ENCODE results near the gene ZDHHC17.

ZDHHC17 gene

GRCh38 chr12:76804435-76804976 lies 40.6 kb downstream of the ZDHHC17 start:
- no peak overlapping the region for H3K27ac ChIP-seq (ENCODE audit: low read length)
- DNase-seq: no peak
- H3K4me3 ChIP-seq (ENCODE audit: low read length): no peak overlapping the region
- H3K27me3 ChIP-seq (replicated peaks; ENCODE audit: insufficient read depth, low read length): no peaks in the 10 kb centered on the region
- H2AFZ ChIP-seq (ENCODE audit: low read length): no peak overlapping the region
- peaks cover under 1% of the 10 kb centered on the region; the same call in 1 of the 2 replicates for H3K36me3 ChIP-seq (replicated peaks; ENCODE audit: insufficient read depth, low read length)
- H3K9me3 ChIP-seq (replicated peaks; ENCODE audit: insufficient read depth, low read length): no peaks in the 10 kb centered on the region
- H3K79me2 ChIP-seq (ENCODE audit: low read length): no peaks in the 10 kb centered on the region
- no peak overlapping the region for H3K4me2 ChIP-seq (ENCODE audit: low read depth, low read length)
- no peaks in the 10 kb centered on the region for H3F3A ChIP-seq (ENCODE audit: insufficient read depth, low read length)
- no peaks in the 10 kb centered on the region for H3K9me2 ChIP-seq (replicated peaks; ENCODE audit: insufficient read depth, low read length)
- H4K20me1 ChIP-seq (ENCODE audit: insufficient read depth, low read length): no peaks in the 10 kb centered on the region
- H3K9ac ChIP-seq (ENCODE audit: low read length): no peak overlapping the region
- 0 out of 2 replicates have a peak, but pooled peaks cover 5% of the 10 kb centered on the region for H3K4me1 ChIP-seq (ENCODE audit: low read length)
- no peak for TF ChIP-seq EZH2 (optimal IDR thresholded peaks at IDR 0.05; ENCODE audit: low read depth, low read length)
- no peak for TF ChIP-seq EZH2phosphoT487 (IDR thresholded peaks at IDR 0.05; ENCODE audit: low read length)
- TF ChIP-seq, protein P1, sequence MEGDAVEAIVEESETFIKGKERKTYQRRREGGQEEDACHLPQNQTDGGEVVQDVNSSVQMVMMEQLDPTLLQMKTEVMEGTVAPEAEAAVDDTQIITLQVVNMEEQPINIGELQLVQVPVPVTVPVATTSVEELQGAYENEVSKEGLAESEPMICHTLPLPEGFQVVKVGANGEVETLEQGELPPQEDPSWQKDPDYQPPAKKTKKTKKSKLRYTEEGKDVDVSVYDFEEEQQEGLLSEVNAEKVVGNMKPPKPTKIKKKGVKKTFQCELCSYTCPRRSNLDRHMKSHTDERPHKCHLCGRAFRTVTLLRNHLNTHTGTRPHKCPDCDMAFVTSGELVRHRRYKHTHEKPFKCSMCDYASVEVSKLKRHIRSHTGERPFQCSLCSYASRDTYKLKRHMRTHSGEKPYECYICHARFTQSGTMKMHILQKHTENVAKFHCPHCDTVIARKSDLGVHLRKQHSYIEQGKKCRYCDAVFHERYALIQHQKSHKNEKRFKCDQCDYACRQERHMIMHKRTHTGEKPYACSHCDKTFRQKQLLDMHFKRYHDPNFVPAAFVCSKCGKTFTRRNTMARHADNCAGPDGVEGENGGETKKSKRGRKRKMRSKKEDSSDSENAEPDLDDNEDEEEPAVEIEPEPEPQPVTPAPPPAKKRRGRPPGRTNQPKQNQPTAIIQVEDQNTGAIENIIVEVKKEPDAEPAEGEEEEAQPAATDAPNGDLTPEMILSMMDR (IDR thresholded peaks at IDR 0.05; ENCODE audit: low read length): no peak

- Histone ChIP-seq H3K4me2 (ENCODE audit: low read depth, low read length) (no peak overlapping the region), H3K9me2 (replicated peaks; ENCODE audit: insufficient read depth, low read length) (no peaks in the 10 kb centered on the region), H3K9ac (ENCODE audit: low read length) (no peak overlapping the region), H4K20me1 (ENCODE audit: insufficient read depth, low read length) (no peaks in the 10 kb centered on the region), H2AFZ (ENCODE audit: low read length) (no peak overlapping the region), H3K4me1 (ENCODE audit: low read length) (no peaks in the 10 kb centered on the region), H3F3A (ENCODE audit: insufficient read depth, low read length) (no peaks in the 10 kb centered on the region), H3K9me3 (replicated peaks; ENCODE audit: insufficient read depth, low read length) (no peaks in the 10 kb centered on the region), H3K79me2 (ENCODE audit: low read length) (no peaks in the 10 kb centered on the region), H3K27ac (ENCODE audit: low read length) (no peak overlapping the region), H3K4me3 (ENCODE audit: low read length) (no peak overlapping the region), H3K27me3 (replicated peaks; ENCODE audit: insufficient read depth, low read length) (no peaks in the 10 kb centered on the region), H3K36me3 (replicated peaks; ENCODE audit: insufficient read depth, low read length) (peaks cover 4% of the 10 kb centered on the region; the same call in 1 of the 2 replicates)
- TF ChIP-seq EZH2phosphoT487 (IDR thresholded peaks at IDR 0.05; ENCODE audit: low read length) (no peak), EZH2 (optimal IDR thresholded peaks at IDR 0.05; ENCODE audit: low read depth, low read length) (no peak)
- TF ChIP-seq, protein P1 (IDR thresholded peaks at IDR 0.05; ENCODE audit: low read length): no peak
- DNase-seq: no peak
Observed at GRCh38 chr12:76810671-76811419, 46.9 kb downstream of the ZDHHC17 start.

- Histone ChIP-seq H3K79me2 (ENCODE audit: low read length) (no peaks in the 10 kb centered on the region), H3K27me3 (replicated peaks; ENCODE audit: insufficient read depth, low read length) (no peaks in the 10 kb centered on the region), H3K27ac (ENCODE audit: low read length) (no peak overlapping the region), H3K9me2 (replicated peaks; ENCODE audit: insufficient read depth, low read length) (no peaks in the 10 kb centered on the region), H2AFZ (ENCODE audit: low read length) (no peak overlapping the region), H3K4me3 (ENCODE audit: low read length) (no peak overlapping the region), H3K4me1 (ENCODE audit: low read length) (no peaks in the 10 kb centered on the region), H3K9me3 (replicated peaks; ENCODE audit: insufficient read depth, low read length) (no peaks in the 10 kb centered on the region), H3K36me3 (replicated peaks; ENCODE audit: insufficient read depth, low read length) (peaks cover 4% of the 10 kb centered on the region; the same call in 1 of the 2 replicates), H3K4me2 (ENCODE audit: low read depth, low read length) (no peak overlapping the region), H4K20me1 (ENCODE audit: insufficient read depth, low read length) (no peaks in the 10 kb centered on the region), H3F3A (ENCODE audit: insufficient read depth, low read length) (no peaks in the 10 kb centered on the region), H3K9ac (ENCODE audit: low read length) (no peak overlapping the region)
- TF ChIP-seq, protein P1 (IDR thresholded peaks at IDR 0.05; ENCODE audit: low read length): no peak
- TF ChIP-seq EZH2phosphoT487 (IDR thresholded peaks at IDR 0.05; ENCODE audit: low read length) (no peak), EZH2 (optimal IDR thresholded peaks at IDR 0.05; ENCODE audit: low read depth, low read length) (no peak)
- no peak for DNase-seq
Observed at GRCh38 chr12:76811976-76812375, 48.1 kb downstream of the ZDHHC17 start.
